A673 (cell line): ENCODE results near the gene ISM2. TPM values are rescaled to one million over a fixed set of nuclear protein-coding genes. Genes with fewer than 3 reads are reported as not detected.

Source experiments
- BruUV-seq: library from RNA; stranded (reverse); fragments of 400-500 nt; replicated peaks from 2 replicates; lab custom pipeline; 2021; lab: Mats Ljungman, UMichigan
- CTCF ChIA-PET: fragments of 300-600 bp; sonication (Branson Sonifier 250); formaldehyde crosslinking; loops from one replicate; lab custom pipeline; 2022; ENCODE audit warnings: antibody characterized with exemption; lab: Charles Lee
- POLR2A ChIA-PET: fragments of 300-600 bp; sonication (Branson Sonifier 250); formaldehyde crosslinking; loops from one replicate; lab custom pipeline; 2022; ENCODE audit warnings: antibody characterized with exemption; ENCODE audit not compliant: low non-redundant PET; lab: Charles Lee
- DNase-seq: peaks from one replicate; pipeline ENCODE4 v3.0.0-alpha.2; 2015; ENCODE audit warnings: low spot score
- H3K27ac ChIP-seq: fragments of 200-600 bp; sonication (generic); 2 replicates; pipeline ENCODE4 v1.5.1; 2016; ENCODE audit warnings: mixed run types, low read depth, mild to moderate bottlenecking, mixed read lengths, antibody characterized with exemption, low read length; ENCODE audit not compliant: poor library complexity, severe bottlenecking
- H3K27me3 ChIP-seq: fragments of 200-600 bp; sonication (generic); replicated peaks from 2 replicates; pipeline ENCODE4 v1.6.1; 2017; ENCODE audit warnings: mixed run types, low read depth, mild to moderate bottlenecking, mixed read lengths, antibody characterized with exemption, low read length; ENCODE audit not compliant: insufficient read depth, poor library complexity
- H3K36me3 ChIP-seq: fragments of 200-600 bp; sonication (generic); 2 replicates; pipeline ENCODE4 v1.6.1; 2016; ENCODE audit warnings: mixed run types, mild to moderate bottlenecking, mixed read lengths, antibody characterized with exemption, low read length; ENCODE audit not compliant: insufficient read depth, poor library complexity, severe bottlenecking
- H3K4me1 ChIP-seq: fragments of 200-600 bp; sonication (generic); 2 replicates; pipeline ENCODE4 v1.6.1; 2017; ENCODE audit warnings: mixed run types, mild to moderate bottlenecking, mixed read lengths, antibody characterized with exemption, low read length; ENCODE audit not compliant: insufficient read depth, poor library complexity, severe bottlenecking
- H3K4me3 ChIP-seq: fragments of 200-600 bp; sonication (generic); 2 replicates; pipeline ENCODE4 v1.5.1; 2016; ENCODE audit warnings: low read depth, mixed run types, mild to moderate bottlenecking, mixed read lengths, low read length; ENCODE audit not compliant: poor library complexity, severe bottlenecking
- H3K9me3 ChIP-seq: fragments of 200-600 bp; sonication (generic); 2 replicates; pipeline ENCODE4 v1.6.1; 2016; ENCODE audit warnings: mixed run types, low read depth, mild to moderate bottlenecking, mixed read lengths, antibody characterized with exemption, low read length; ENCODE audit not compliant: poor library complexity, severe bottlenecking
- CTCF ChIP-seq: fragments of 300-800, 200-600 bp; sonication (generic); conservative IDR thresholded peaks from 2 replicates; pipeline ENCODE4 v1.5.1; 2017; ENCODE audit warnings: low read depth, mild to moderate bottlenecking, antibody characterized with exemption, low read length, moderate library complexity, mixed read lengths
- EZH2 ChIP-seq: fragments of 200-600 bp; sonication (generic); IDR thresholded peaks from 2 replicates; pipeline ENCODE4 v1.6.1; 2017; ENCODE audit warnings: borderline replicate concordance, low read depth, mild to moderate bottlenecking, mixed read lengths, antibody characterized with exemption, low read length; ENCODE audit not compliant: poor library complexity, severe bottlenecking
- intact Hi-C: fragments of 100-400 bp; cut with micrococcal nuclease; formaldehyde crosslinking; loops from one replicate; pipeline ENCODE4 v1.10.0; 2022; ENCODE audit not compliant: unreplicated experiment
- total RNA-seq: library from RNA; stranded (reverse); gene quantifications from 2 replicates; pipeline ENCODE4 v1.2.3, GENCODE V29; 2021

The ISM2 gene
- total RNA-seq, 1 experiment from 2014 or later, result 5.1 TPM

GRCh38 chr14:77467801-77468200, 30.8 kb downstream of the ISM2 start:
- no peak for DNase-seq
- H3K9me3 ChIP-seq, result no peaks in the 10 kb centered on the region
- no peak overlapping the region for H3K4me3 ChIP-seq
- TF ChIP-seq CTCF (no peak), EZH2 (no peak)
- BruUV-seq, result no TSS peak
- H3K4me1 ChIP-seq, result no peaks in the 10 kb centered on the region
- intact Hi-C loops, result no loop called here
- H3K27ac ChIP-seq, result no peak overlapping the region
- POLR2A ChIA-PET, result interaction anchor here (0.6 to 0.9 kb wide), 3 partner anchors 45 to 91 kb away, joined by 4 to 8 read pairs (median 8); partner anchors contain the start of gene TMED8
- no peaks in the 10 kb centered on the region for H3K27me3 ChIP-seq
- CTCF ChIA-PET, result no interaction called here
- H3K36me3 ChIP-seq, result peaks cover 68% of the 10 kb centered on the region

- intact Hi-C loops, result loop anchor here (2.0 kb wide), 3 partner anchors 92 to 306 kb away; partner anchors contain the start of genes ALKBH1 and SLIRP
- no peaks in the 10 kb centered on the region for H3K27me3 ChIP-seq
- BruUV-seq, result no TSS peak
- H3K9me3 ChIP-seq, result no peaks in the 10 kb centered on the region
- CTCF ChIA-PET, result interaction anchor here (0.6 to 1.4 kb wide), 4 partner anchors 12 to 92 kb away, joined by 3 to 10 read pairs (median 6); no protein-coding TSS in a partner anchor
- DNase-seq, result peak; percentile 87
- H3K27ac ChIP-seq, result peak overlapping the region; percentile 95
- peaks cover 47% of the 10 kb centered on the region for H3K36me3 ChIP-seq
- H3K4me1 ChIP-seq, result peaks cover 14% of the 10 kb centered on the region
- TF ChIP-seq CTCF (peak; percentile 91), EZH2 (no peak)
- POLR2A ChIA-PET, result interaction anchor here (0.7 kb wide), 1 partner anchor 143 kb away, joined by 9 read pairs; no protein-coding TSS in a partner anchor
- H3K4me3 ChIP-seq, result peak overlapping the region; percentile 88
Observed at GRCh38 chr14:77459072-77459723, 39.4 kb downstream of the ISM2 start.

DNA sequence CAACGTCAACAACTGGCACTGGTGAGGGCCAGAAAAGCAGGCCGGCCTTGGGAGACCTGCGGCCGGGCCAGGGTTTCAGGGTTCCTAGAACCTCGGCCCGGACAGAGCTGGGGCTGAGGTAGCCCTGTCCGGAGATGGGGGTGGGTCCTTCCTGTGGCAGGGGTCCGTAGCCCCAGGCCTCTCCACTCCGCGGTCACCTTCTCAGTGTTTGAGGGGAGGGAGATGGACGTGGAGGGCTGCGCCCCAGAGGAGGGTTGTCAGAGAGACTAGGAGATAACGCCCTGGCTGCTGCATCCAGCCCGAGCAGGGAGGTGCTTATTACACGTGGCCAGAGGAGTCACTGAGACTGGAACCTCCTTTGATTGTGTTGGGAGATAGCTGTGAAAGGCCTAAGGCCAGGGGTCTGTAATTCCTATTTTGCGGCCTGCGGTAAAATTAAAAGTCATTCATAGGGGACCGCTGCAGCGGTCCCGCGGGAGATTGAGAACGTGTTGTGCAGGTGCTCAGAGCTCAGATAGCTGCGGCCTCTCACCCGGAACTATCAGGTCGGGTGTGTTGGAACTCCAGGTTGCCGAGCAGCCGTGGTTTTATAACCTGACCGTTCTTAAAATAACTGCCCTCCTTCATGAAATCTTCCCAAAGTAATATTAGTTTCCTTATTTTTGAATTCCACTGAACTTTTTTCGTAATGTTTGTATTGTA, 40.2 kb downstream of the ISM2 start:
- BruUV-seq, result TSS peak; percentile 58
- Histone ChIP-seq H3K27me3 (no peaks in the 10 kb centered on the region), H3K4me3 (peak overlapping the region; percentile 88), H3K36me3 (peaks cover 39% of the 10 kb centered on the region), H3K27ac (peak overlapping the region; percentile 95), H3K4me1 (peaks cover 14% of the 10 kb centered on the region), H3K9me3 (no peaks in the 10 kb centered on the region)
- intact Hi-C loops, result loop anchor here (2.0 kb wide), 3 partner anchors 92 to 306 kb away; partner anchors contain the start of genes ALKBH1 and SLIRP
- TF ChIP-seq EZH2, result no peak
- TF ChIP-seq CTCF, result no peak
- peak; percentile 26 for DNase-seq
- POLR2A ChIA-PET, result interaction anchor here (0.7 kb wide), 1 partner anchor 142 kb away, joined by 9 read pairs; no protein-coding TSS in a partner anchor
- CTCF ChIA-PET, result interaction anchor here (0.5 to 1.4 kb wide), 5 partner anchors 11 to 137 kb away, joined by 3 to 10 read pairs (median 5); partner anchors contain the start of genes GSTZ1 and POMT2
